GM12873 (cell line): ENCODE results near the gene ATP5PO.

ENCODE experiments used
- TF ChIP-seq, protein P1 (sequence below): IDR thresholded peaks from 2 replicates; pipeline ENCODE4 v1.5.1; 2012; ENCODE audit warnings: low read depth, mild to moderate bottlenecking, moderate library complexity, low read length, control low read depth; ENCODE audit not compliant: insufficient read depth; ENCODE audit errors: missing control alignments

The ATP5PO gene

DNA sequence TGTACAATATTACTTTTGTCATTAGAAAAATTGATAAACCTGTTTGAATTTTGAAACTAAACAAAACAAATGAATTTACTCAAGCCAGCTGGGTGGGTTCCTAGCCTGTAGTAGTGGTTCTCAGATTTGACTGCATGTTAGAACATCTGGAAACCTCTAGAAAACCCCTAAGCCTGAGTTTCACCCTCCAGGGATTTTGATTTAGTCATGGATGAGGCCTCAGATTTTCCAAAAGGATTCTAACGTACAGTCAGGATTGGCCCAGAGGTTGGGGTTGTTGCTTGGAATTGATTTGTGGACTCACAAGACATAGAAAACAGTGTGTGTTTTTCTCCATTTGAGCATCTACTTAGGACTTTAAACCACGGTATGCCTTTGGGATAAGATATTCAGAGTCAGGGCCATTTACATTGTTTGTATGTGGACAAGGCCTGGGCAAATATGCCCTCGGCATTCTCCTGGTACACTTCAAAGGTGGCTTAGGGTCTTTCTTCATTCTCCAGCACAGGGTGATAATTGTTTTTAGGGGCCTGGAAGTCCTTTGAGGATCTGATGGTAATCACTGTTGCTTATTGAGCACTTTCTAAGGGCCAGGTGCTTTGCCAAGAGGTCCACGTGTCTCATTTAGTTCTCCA, 42.6 kb downstream of the ATP5PO start:
- TF ChIP-seq, protein P1, sequence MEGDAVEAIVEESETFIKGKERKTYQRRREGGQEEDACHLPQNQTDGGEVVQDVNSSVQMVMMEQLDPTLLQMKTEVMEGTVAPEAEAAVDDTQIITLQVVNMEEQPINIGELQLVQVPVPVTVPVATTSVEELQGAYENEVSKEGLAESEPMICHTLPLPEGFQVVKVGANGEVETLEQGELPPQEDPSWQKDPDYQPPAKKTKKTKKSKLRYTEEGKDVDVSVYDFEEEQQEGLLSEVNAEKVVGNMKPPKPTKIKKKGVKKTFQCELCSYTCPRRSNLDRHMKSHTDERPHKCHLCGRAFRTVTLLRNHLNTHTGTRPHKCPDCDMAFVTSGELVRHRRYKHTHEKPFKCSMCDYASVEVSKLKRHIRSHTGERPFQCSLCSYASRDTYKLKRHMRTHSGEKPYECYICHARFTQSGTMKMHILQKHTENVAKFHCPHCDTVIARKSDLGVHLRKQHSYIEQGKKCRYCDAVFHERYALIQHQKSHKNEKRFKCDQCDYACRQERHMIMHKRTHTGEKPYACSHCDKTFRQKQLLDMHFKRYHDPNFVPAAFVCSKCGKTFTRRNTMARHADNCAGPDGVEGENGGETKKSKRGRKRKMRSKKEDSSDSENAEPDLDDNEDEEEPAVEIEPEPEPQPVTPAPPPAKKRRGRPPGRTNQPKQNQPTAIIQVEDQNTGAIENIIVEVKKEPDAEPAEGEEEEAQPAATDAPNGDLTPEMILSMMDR: no peak

DNA sequence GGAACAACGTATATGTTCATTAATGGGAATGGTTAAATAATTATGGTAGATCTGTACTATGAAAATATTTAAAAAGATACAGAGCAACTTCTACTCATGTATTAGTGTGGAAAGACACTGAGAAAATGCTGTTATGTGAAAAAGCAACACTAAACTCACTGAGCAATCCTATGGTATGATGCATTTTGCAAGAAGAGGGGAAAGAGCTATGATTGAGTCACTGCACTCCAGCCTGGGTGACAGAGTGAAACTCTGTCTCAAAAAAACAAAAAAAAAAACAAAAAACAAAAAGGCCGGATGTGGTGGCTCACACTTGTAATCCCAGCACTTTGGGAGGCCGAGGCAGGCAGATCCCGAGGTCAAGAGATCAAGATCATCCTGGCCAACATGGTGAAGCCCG, 44.4 kb downstream of the ATP5PO start:
- TF ChIP-seq, protein P1: no peak

DNA sequence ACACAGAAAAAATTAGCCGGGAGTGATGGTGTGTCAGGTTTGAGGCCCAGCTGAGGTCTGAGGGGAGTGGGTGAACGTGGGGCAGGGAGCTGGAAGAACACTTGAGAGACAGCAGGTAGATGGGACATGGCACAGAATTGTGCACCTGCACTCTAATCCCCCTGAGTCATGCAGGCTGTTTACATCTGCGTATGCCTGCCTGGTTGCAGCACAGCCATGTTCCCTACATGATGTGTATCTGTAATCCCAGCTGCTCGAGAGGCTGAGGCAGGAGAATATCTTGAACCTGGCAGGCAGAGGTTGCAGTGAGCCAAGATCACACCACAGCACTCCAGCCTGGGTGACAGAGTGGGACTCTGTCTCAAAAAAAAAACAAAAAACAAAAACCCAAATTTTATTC, 44.8 kb downstream of the ATP5PO start:
- TF ChIP-seq, protein P1: no peak

DNA sequence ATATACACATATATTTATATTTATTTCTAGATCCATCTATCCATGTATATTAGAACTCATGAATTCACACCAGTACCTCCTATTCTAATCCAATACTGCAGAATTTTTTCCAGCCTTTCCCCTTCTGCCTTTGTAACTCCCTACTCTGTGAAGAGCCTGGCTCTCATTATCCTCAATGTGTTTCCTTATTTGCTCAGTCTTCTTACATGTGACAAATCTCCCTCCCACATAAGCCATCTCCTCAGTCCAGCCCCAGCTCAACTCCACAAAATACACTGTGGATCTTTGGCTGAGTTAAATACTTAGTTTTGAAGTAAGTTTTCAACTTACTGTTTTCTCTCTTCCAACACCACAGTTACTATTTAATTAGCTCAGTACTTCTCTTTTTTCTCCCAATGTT, 45.7 kb downstream of the ATP5PO start:
- TF ChIP-seq, protein P1: no peak

DNA sequence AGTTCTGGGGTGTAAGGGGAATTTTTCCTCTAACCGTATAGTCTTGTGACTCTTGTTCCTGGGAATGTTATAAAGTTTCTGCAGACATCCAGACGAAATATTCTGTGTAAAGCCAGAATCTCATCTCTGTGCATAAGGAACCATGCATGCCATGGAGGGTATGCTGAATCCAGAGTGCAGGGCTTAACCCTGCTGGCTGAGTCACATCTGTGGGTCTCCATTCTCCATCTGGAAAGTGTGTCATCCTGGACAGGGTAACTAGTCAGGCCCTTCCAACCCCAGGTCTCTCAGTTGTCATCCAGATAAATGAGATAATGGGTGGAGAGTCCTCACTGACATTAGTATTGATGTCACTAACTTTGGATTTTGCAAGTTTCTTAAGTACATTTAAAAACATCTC, 48.8 kb downstream of the ATP5PO start:
- TF ChIP-seq, protein P1: no peak

DNA sequence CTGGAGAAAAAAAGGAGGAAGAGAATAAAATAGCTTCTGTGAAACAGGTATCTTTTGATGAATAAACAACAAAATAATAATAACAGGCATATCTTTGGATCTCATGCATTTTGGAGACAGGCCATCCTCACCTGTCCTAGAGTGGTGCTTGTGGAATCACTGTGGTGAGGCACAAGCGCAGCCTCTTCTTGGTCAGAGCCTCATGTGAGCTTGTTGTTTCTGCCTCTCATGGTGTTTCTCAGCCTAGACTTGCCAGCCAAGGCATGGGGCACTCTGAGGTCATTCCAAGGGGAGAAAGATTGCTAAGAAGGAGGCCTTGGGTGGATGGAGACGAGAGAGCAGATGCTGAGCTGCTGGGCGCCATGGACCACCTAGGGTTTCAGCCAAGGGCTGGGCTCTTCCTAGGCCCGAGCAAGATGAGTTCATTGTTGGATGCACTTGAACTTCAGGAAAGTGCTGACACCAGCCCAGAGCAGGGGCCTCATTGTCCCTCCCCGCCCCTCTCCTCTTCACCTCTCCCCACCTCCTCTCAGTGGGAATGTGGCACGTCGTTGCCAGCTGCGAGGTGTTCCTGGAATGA, 49.5 kb downstream of the ATP5PO start:
- TF ChIP-seq, protein P1: no peak

DNA sequence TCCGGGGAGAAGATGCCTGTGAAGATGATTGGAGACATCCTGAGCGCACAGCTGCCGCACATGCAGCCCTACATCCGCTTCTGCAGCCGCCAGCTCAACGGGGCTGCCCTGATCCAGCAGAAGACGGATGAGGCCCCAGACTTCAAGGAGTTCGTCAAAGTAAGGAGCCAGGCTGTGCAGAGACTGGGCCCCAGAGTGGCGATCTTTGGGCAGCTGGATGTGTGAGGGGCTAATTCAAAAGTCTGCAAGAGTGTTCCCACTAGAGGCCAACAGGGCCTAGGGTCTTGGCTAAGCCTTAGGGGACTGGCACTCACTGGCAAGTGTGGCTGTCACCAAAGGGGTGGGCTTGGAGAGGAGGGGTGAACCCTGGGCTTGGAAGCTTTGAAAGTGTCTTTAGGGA, 50.4 kb downstream of the ATP5PO start:
- TF ChIP-seq, protein P1: no peak
